ENCODE measurements around the gene BRI3BP.
"Not testable (repeated sequence)": the region's sequence is repeated elsewhere in the genome, so short reads cannot be mapped to it uniquely, and the experiment has no call there.

The BRI3BP gene

GRCh38 chr12:124971603-124972002 is 21.8 kb upstream of the BRI3BP start:
- DNase-seq (ENCODE audit: low read depth in 3 of 3, low spot score in 1 of 3), result no peak

DNA sequence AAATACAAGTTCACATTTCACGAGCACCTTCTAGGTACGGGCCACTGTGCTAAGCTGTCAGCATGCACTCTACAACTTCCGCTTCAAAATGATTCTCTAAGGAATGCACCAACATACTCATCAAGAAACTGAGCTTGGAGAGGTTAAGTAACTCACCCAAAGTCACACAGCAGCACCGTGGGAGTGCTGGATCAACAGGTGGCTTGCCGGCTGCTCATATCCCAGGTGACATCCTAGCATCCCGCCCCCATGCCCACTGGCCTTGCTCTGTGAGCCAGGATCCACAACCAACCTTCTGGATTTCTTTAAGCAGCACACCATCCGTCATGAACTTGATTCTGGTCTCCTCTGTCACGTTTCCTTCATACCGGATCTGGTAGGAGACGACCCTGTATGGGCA is 21.2 kb upstream of the BRI3BP start:
- no peak for DNase-seq (ENCODE audit: low read depth in 3 of 3, low spot score in 1 of 3)

DNA sequence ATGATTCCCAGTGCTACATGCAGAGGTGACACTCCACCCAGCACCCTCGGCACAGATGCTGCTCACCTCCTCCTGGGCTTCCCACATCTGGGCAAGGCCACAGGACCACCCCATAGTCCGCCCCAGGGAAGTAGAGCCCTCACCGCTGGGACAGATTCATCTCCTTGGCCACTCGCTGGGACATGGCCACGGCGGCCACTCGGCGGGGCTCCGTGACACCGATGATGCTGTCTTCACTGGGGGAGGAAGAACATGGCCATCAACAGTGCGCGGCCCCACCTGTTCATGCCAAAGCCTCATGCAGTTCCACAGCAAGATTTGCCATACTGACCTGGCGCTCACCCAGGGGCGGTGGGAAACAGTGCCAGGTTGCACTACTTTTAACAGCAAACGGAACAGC is 18.2 kb upstream of the BRI3BP start:
- no peak for DNase-seq (ENCODE audit: low read depth in 3 of 3, low spot score in 1 of 3)

- no peak for DNase-seq (ENCODE audit: low read depth in 3 of 3, low spot score in 1 of 3)
Measured at GRCh38 chr12:124976999-124977398, 16.4 kb upstream of the BRI3BP start.

DNA sequence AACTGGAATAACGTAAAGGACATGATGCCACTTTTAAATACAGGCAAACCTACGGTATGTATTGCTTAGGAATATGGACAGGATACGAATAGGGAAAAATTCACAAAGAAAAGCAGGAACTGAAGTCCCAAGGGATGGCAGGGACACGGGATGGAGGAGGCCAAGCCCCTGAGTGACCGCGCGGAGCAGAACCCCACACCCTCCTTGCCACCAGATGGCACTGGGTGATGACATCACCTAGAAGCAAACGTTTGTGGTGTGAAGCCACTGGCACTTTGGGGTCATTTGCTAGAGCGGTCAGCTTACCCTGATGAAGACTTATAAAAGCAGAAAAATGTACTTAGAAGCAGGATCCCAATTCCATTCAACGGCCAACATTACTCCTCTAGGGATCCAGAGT is 13.9 kb upstream of the BRI3BP start:
- no peak for DNase-seq (ENCODE audit: low read depth in 3 of 3, low spot score in 1 of 3)

DNA sequence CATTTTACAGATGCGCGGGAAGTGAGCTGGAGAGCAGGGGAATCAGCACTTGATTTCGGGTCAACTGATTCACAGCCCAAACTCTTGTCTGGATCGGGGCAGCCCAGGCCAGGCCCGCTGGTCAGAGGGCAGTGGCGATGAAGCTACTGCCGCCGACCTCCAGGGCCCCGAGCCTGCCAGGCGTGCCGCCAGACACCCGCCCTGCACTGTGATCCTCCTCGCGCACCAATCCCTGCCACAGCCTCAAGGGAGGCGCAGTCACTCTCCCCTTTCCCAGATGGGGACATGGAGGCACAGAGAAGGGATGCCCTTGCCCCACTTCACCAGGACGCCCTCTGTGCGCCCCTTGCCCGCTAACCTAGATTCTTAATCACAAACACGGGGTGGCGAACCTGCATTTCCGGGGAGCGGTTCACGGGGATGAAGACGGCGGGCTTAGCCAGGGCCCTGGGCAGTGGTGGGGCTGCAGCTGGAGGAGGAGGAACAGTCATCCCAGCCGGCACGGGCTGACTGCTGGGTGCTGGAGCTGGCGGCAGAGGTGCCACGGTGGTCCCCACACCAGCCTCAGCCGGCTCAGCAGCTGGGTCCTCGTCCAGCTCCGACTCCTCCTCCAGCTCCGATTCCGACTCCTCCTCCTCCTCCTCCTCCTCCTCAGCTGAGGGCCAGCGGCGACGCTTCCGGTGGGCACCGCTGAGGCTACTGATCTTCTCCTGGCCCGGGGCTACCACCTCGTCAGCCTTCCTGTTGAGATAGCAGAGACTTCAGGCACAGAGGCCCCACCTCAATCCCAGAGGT is 13.2 kb upstream of the BRI3BP start:
- DNase-seq (ENCODE audit: low read depth in 3 of 3, low spot score in 1 of 3), result no peak

DNA sequence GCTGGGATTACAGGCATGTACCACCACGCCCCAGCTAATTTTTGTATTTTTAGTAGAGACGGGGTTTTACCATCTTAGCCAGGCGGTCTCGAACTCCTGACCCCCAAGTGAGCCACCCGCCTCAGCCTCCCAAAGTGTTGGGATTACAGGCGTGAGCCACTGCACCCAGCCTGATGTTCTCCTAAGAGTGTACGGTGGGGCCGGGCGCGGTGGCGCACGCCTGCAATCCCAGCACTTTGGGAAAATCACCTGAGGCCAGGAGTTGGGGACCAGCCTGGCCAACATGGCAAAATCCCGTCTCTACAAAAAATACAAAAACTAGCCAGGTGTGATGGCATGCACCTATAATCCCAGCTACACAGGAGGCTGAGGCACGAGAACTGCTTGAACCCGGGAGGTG is 6.6 kb upstream of the BRI3BP start:
- DNase-seq (ENCODE audit: low read depth in 3 of 3, low spot score in 1 of 3), result not testable (repeated sequence)

DNA sequence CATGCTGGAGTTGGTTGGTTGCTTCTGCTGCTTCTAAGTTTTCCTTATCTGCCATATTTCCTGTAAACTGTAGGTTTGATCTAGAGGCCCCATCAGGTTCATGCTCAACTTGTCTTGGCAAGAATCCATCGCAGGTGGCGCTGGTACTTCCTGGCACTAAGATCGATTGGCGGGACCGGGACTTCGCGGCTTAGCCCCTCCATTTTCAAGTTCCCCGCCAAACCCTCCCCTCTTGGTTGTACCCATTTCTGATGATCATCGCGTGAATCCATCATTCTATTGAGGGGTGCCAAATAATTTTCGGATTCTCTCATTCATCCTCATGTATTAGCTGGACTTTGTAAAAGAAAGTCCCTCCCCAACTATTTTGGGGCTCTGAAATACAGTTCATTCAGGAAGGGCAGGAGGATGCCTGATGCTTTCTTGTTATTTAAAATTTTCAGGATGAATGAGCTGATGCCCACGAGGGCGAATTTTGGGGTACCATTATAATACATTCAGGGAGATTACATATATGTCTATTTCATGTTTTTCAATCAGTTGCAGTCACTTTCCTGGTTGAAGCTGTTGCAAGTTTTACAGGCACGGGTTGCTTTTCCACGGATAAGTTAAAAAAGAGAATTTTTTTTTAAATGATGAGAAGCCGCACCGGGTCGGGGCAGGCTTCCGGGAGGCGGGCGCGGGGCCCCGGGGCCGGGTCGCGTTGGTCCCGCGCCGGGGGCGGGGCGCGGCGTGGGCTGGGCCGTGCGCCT is 395 bp upstream of the BRI3BP start:
- DNase-seq (ENCODE audit: low read depth in 3 of 3, low spot score in 1 of 3), result peak; percentile 50 to 68 (median 55)

DNA sequence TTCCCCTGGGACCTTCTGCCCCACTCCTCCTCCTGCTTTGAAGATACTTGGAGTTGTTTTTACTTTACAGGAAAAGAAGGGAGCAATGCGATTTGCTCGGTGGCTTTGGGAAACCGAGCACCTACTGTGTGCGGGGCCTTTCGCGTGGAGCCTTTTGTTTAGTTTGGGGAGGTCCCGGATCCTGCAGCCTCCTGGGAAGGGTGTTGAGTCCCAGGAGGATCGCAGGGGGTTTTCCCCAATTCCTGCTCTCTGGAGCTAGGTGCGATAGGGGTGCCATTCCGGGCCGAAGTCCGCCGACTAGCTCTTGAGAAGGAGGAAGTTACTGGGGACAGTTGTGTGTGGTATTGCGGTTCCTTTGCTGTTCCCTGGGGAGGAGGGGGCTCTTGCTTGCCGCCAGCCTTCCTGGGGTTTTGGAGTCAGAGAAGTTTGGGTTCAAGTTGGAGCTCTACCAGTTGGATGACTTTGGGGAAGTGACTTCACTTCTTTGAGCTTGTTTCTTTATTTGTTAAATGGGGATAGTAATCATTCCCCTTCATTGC is 1.1 kb downstream of the BRI3BP start:
- no peak for DNase-seq (ENCODE audit: low read depth in 3 of 3, low spot score in 1 of 3)

- DNase-seq (ENCODE audit: low read depth in 3 of 3, low spot score in 1 of 3), result no peak
Measured at GRCh38 chr12:124995200-124995961, 1.9 kb downstream of the BRI3BP start.

GRCh38 chr12:124998705-124999104 is 5.3 kb downstream of the BRI3BP start:
- no peak for DNase-seq (ENCODE audit: low read depth in 3 of 3, low spot score in 1 of 3)

DNA sequence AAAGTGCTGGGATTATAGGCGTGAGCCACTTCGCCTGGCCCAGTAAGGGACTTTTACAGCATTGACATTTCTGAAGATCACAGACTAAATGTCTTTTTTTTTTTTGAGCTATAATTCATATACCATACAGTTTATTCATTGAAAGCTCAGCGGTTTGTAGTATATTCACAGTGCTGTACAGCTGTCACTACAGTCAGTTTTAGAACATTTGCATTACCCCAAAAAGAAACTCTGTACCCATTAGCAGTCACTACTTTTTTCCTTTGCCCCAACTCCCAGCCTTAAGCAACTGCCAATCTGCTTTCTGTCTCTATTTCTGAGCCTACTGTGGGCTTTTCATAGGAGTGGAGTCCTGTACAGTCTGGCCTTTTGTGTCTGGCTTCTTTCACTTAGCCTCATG is 8.2 kb downstream of the BRI3BP start:
- no peak for DNase-seq (ENCODE audit: low read depth in 3 of 3, low spot score in 1 of 3)

GRCh38 chr12:125003021-125003420 is 9.6 kb downstream of the BRI3BP start:
- DNase-seq (ENCODE audit: low read depth in 3 of 3, low spot score in 1 of 3), result no peak

- DNase-seq (ENCODE audit: low read depth in 3 of 3, low spot score in 1 of 3), result no peak
Measured at GRCh38 chr12:125004621-125005020, 11.2 kb downstream of the BRI3BP start.

- no peak for DNase-seq (ENCODE audit: low read depth in 3 of 3, low spot score in 1 of 3)
Measured at GRCh38 chr12:125005652-125006051, 12.2 kb downstream of the BRI3BP start.

DNA sequence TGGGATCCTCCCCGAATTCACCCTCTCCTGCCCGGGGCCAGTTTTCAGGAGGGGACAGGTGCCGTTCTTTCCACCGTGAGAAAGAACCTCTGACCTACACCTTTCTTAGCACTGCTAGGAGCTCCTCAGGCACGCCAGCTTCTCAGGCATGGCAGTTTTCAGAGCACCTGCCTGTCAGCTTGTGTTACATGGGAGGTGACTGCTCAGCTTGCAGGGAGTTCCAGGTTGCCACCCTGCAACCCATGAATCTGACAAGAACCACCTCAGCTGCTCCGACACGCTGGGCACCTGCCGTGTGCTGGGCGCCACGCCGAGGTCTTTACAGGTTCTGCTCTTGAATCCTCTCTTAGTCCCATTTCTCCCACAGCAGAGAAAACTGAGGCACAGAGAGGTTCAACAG is 12.9 kb downstream of the BRI3BP start:
- no peak for DNase-seq (ENCODE audit: low read depth in 3 of 3, low spot score in 1 of 3)

- DNase-seq (ENCODE audit: low read depth in 3 of 3, low spot score in 1 of 3), result no peak
Measured at GRCh38 chr12:125013816-125014442, 20.5 kb downstream of the BRI3BP start.

DNA sequence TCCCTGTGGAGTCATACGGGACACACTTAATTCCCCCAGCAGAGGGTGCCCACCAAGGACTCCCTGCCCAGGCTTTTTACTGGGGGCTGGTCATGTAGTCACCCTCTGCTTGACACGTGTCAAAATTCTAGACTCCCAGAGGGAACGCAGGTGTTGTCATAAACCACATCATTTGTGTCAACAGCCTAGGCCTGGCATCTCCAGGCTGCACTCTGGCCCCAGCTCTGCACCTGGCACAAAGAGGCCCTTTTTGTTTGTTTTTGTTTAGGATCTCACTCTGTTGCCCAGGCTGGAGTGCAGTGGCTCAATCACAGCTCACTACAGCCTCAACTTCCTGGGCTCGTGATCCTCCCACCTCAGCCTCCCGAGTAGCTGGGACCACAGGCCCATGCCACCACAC is 21.1 kb downstream of the BRI3BP start:
- DNase-seq (ENCODE audit: low read depth in 3 of 3, low spot score in 1 of 3), result no peak

- DNase-seq (ENCODE audit: low read depth in 3 of 3, low spot score in 1 of 3), result no peak
Measured at GRCh38 chr12:125015680-125016310, 22.4 kb downstream of the BRI3BP start.

DNA sequence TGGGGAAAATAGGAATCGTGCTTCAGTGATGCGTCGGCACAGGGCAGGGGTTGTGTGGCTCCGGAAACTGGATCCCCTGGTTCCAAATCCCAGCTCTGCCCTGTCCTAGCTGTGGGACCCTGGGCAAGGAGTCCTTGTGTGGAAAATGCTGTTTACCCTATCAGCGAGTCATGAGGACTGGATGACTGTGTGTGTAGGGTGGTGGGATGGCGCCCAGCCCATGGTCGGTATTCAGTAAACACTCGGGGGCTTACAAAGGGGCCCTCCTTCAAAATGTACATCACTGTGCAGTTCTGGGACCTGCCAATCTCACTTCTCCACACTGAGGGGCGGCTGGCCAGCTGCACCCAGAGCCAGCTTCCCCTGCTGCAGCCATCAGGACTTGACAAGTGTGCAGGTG is 24.4 kb downstream of the BRI3BP start:
- DNase-seq (ENCODE audit: low read depth in 3 of 3, low spot score in 1 of 3), result no peak

GRCh38 chr12:125018356-125018755 is 24.9 kb downstream of the BRI3BP start:
- no peak for DNase-seq (ENCODE audit: low read depth in 3 of 3, low spot score in 1 of 3)
